PC-9 (cell line): ENCODE results near the gene PDE4D.

Experiments
- CTCF ChIP-seq: fragments of 200-600 bp; sonication (generic); conservative IDR thresholded peaks from 2 replicates; pipeline ENCODE4 v1.6.1; 2017; ENCODE audit warnings: mixed run types, antibody characterized with exemption, mild to moderate bottlenecking, moderate library complexity
- EZH2 ChIP-seq: fragments of 200-600 bp; sonication (generic); IDR thresholded peaks from 2 replicates; pipeline ENCODE4 v1.8.0; 2017; ENCODE audit warnings: antibody characterized with exemption, low read depth

DNA sequence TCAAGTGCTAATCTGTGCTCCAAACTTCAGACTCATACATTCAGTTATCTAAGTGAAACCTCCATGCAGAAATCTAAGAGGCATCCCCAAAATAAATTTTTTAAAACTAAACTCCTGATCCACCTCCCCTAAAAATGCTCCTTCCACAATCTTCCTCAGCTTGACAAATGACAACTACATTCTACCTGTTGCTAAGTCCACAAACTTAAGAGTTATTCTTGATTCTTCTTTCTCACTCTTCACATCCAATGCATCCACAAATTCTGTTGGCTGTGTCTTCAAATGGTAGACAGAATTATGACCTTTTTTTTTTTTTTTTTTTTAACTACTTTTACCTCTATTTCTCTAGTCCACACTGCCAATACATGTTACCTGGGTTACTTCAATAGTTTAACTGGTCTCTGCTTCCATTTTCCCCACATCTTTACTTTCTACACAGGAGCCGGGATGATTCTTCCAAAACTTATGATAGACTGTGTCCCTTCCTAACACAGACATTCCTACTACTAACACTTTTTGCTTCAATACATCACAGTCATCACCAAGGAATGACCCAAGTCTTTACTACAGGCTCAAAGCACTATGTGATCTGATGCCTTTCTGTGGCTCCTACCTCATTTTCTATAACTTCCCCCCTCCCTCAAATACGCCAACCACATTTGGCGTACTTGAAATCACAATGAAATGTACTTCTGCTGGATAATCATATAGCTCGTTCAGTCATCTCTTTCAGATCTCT is 143.6 kb downstream of the PDE4D start:
- TF ChIP-seq CTCF, result no peak
- no peak for TF ChIP-seq EZH2
